Stimulated activated CD8-positive, alpha-beta memory T cell treated with anti-CD3 and anti-CD28 coated beads, Interleukin-15, amount 100 ng/mL, for 1 hour (primary cell): ENCODE measurements around the gene NKAIN2.
"Not testable (repeated sequence)": the region's sequence is repeated elsewhere in the genome, so short reads cannot be mapped to it uniquely, and the experiment has no call there.

Experiments used
- DNase-seq: peaks from one replicate; pipeline ENCODE4 v3.0.0-alpha.2; 2020; ENCODE audit warnings: low read depth

Gene NKAIN2

DNA sequence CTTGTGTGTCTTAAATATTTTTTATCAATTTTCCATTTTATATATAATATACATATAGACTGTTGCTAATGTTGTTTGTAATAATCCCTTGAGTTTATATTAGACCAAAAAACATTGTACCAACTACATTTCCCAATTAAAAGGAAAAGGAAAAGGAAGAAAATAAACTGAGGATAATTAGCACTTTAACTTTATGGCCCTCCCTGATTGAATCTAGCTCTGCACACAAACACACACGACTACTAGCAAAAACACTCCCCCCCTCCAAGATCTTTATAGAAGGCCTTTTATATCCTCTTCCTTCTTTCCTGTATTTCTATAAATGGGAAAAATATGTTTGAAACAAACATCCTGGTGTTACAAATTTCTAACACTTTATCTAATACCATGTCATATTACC lies 276.8 kb downstream of the NKAIN2 start:
- no peak for DNase-seq

DNA sequence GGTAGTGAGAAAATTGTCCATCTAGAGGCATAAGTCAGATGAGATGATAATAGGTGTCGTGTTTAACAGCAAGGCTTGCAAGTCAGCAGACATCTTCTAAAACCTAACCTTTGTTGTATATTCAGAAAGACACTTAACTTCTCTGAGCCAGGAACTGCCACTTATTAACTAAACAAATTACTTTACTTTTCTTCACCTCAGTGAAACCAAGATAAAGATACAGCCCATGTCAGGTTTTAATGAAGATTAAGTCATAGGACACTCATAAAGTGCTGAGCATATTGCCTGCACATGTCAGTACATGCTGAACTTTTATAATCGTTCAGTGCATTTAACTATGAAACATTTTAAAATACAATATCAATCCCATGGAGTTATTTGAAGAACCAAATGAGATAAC lies 286.8 kb downstream of the NKAIN2 start:
- no peak for DNase-seq

DNA sequence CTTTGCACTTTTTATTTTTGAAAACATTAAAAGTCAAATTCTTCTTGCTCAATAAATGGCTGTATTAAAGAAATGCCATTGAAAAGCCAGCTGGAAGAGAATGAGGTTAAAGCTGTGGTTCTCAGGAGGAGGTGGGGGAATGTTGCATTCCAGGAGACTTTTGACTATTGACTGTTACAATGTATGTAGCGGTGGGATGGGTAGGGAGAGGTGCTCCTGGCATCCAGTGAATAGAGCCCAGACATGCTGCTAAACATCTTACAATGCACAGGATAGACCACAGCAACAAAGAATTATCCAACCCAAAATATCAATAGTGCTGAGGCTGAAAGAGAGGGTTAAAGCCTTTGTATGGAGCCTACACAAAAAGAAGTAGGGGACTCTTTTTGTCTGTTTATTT lies 295.9 kb downstream of the NKAIN2 start:
- no peak for DNase-seq

DNA sequence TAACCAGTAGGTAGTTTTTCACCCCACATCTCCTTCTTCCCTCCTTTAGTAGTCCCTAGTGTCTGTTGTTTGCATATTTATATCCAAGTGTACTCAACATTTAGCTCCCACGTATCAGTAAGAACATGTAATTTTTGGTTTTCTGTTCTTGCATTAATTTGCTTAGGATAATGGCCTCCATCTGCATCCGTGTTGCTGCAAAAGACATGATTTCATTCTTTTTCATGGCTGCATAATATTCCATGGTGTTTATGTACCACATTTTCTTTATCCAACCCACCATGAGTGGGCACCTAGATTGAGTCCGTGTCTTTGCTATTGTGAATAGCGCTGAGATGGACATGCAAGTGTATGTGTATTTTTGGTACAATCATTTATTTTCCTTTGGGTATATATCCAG lies 306.8 kb downstream of the NKAIN2 start:
- DNase-seq = no peak

DNA sequence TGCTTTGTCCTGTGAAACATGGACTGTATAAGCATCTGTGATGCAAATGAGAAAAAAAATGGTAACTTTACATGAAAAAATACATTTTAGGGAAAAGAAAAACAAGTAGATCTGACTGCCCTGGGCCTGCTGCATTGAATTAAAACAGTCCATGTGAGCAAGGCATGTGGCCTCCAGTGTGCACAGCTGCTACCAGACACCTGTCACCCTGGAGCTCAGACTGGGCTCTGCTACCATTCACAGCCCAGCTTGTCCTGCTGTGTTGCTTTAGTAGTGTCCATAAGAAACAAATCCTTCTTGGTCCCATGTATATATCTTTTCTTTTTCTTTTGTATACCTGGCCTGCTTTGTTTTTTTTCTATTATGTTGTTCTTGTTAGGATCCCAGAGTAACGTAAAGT lies 315.9 kb downstream of the NKAIN2 start:
- DNase-seq = no peak

DNA sequence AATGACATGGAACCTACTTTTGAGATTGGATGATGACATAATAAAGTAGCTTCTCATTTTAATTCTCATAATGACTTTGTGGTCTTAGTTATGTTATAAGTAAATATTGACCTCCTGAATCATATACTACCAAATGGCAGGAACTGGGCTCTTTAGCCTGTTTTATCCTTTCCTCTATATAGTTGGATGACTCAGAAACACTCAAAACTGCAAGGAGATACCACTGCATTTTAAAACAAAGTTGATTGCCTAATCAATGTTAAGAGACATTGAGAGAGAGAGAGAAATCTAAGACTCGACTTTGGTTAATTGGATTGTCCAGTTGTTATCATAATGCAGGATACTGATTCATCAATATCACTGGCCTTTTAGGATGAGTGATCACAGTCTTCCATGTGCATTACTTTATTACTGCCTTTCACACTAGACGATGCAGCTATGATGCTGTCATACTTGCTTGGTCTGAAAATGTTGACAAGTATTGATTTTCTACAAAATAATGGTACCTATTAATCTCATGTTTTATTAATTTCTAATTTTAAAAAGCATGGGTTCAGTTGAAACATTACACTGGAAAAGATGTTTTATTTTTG lies 320.0 kb downstream of the NKAIN2 start:
- DNase-seq = no peak

DNA sequence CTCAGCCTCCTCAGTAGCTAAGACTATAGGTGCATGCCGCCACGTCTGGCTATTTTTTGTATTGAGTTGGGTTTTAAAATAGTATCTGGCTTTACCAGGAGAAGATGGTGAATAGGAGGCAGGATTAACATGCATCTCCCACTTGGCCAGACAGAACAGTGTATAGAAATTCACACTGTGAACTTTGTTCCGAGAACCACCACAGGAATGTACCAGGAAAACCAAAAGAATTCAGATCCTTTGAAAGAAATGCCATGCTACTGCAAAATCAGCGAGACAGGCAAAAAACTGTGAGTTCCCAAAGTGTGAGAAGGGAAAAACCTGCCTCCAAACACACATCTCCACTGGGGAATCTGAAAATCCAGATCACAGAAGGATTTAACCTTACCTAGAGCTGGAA lies 327.6 kb downstream of the NKAIN2 start:
- no peak for DNase-seq

DNA sequence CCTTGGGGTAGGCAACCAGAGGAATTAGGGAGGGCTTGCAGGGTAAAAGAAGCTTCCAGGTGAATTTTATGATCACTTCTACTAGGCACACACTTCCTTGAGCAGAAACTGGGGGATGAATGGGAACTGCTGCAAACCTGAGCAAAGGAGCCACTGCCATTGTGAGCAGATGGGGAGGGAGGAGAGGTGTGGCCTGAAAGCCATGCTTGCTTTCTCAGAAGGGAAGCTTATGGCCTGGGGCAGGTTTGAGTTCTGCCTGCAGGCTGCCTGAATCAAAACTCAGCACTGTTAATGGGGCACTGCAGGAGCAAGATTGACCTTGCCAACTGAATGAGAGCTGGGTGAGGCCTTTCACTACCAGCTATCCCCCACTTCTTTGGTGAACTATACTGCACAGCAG lies 328.1 kb downstream of the NKAIN2 start:
- DNase-seq = no peak

DNA sequence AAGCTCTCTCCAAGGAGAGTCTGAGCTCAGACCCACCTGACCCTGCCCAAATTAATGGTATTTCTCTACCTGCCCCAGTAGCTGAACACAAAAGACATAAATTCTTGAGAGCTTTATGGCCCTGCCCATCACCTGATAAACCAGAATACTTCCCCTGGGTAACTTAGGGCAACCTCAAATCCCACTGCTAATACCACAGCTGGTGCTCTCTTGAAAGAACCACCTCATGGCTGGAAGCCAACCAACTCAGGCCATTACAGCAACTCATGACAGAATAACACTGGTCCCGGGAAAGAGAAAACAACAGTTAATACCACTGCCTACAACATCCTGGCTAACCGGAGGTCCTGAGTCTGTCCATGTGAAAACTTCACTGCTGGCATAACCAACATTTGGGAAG lies 328.6 kb downstream of the NKAIN2 start:
- DNase-seq = no peak

DNA sequence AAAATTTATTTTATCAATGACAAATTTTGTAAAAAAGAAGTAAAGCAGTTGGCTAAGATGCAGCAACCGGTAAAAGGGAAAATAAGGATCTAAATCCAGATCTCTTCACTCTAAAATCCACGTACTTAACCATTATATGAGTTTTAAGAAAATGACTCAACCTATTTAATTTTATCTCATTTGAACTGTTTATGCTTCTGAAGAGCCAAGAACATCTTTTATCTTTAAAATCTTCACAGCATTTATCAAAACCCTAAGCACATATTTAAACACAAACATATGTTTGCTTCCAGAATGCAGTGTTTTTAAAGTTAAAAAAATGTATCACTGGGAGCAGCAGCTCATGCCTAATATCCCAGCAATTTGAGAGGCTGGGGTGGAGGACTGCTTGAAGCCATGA lies 339.2 kb downstream of the NKAIN2 start:
- DNase-seq = no peak

DNA sequence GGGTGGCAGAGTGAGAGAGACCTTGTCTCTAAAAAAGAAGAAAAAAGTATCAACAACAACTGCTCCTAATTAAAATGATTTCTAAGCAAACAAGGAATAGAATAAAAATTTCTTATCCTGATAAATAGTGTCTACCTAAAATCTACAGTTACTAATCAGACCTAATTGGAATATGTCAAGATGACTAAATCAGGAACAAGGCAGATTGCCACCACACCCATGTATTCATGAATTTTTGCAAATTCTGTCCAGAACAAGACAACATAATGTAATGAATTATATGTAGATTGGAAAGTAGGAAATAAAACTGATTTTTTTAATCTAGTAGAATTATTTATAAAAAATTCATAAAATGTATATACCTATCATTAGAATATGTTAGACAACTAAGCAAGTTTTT lies 339.8 kb downstream of the NKAIN2 start:
- no peak for DNase-seq

DNA sequence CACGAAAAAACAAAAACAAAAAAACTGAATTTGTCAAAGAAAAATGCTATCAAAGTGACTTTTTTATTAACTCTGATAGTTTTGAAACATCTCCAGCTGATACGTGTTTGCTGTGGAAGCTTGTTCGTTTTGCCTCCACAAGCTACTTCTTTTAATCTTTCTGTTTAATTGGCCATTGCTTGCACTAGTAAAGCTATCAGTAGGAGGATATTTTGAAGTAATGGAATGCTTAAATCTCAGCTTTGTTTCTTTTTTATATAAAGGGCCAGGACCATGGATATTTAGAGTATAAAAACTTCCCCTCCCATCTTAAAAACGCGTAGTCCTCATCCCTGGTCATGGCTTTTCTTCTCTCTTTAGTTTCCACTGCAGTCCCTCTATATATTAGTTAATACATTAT lies 344.0 kb downstream of the NKAIN2 start:
- DNase-seq = no peak

DNA sequence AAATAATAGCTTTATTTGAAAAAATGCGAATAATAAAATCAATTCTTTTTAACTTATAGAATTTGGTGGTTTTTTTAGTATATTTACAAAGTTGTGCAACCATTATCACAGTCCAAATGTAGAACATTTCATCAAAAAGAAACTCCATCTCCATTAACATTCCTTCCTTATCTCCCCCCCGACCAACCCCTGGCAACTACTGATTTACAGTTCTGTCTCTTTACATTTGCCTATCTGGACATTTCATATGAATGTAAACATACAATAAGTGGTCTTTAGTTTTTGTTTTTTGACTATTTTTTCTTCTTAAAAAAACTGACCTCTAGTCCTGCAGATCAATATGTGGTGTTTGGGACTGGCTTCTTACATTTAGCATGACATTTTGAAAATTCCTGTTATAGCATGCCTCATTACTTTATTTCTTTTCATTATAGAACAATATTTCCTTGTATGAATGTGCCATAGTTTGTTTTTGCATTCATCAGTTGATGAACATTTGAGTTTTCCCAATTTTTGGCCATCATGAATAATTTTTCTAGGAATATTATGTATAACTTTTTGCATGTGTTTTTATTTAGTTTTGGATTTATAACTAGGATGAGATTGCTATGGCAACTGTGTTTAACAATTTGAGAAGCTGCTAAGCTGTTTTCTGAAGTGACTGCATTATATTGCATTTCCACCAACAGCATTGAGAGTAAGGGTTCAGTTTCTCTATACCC lies 344.7 kb downstream of the NKAIN2 start:
- no peak for DNase-seq

DNA sequence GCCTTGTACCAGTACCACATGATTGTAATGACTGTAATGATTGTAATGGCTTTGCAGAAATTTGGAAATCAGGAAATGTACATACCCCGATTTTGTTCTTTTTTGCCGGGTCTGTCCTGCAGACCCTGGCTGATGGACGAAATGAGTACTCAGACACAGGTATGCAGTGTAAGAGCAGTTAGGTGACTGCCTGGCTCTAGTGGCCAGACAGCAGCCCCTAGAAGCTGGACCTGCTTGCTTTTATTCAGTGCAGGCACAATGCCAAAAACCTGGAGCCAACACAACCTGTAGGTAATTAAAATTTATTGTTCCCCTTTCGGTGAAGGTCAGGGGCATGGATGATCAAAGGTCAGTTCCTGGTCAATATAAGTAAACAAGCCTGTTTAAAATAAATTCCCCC lies 346.0 kb downstream of the NKAIN2 start:
- no peak for DNase-seq

DNA sequence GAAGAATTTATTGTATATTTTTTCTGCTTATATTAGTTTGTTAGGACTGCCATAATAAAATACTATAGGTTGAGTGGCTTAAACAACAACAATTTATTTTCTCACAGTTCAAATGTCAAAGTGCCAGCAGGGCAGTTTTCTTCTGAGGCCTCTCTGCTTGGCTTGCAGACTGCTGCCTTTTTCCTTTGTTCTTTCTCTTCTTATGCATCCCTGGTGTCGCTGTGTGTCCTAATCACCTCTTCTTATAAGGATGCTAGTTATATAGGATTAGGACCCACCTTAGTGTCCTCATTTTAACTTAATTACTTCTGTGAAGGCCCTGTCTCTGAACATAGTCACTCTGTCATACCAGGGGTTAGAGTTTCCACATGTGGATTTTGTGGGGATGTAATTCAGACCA lies 354.4 kb downstream of the NKAIN2 start:
- no peak for DNase-seq

DNA sequence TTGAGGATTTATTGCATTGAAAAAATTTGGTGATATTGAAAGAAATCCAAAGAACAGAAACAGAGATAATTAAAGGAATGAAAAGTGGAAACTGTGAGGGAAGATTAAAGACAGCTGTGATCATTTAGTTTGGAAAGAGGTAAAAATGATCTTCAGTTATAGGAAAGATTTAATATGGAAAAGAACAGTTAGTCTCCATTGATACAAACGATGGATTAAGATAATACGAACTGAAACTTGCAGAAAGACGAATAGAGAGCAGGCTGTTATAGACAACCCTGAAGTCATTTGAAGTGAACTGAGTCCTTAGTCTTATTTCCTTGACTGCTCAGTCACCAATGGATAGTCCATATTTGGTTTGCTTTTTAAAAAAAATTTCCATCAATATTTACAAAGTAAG lies 360.0 kb downstream of the NKAIN2 start:
- no peak for DNase-seq

DNA sequence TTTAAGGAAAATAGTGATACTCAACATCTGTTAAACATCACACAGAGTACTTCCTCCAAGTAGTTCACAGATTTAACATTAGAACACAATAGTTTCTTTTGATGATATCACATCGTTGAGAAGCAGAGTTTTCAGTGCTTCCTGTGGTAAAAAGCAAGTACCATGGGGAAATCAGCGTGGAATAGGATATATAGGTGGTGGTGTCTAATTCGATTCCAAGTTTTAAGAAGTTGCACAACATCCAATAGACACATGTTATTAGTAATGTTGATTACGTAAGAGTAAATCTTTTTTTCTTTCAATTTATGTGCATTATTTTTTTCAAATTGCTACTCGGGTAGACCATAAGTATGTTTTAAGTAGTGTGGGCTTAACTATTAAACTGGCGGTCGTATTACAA lies 360.7 kb downstream of the NKAIN2 start:
- DNase-seq = no peak

DNA sequence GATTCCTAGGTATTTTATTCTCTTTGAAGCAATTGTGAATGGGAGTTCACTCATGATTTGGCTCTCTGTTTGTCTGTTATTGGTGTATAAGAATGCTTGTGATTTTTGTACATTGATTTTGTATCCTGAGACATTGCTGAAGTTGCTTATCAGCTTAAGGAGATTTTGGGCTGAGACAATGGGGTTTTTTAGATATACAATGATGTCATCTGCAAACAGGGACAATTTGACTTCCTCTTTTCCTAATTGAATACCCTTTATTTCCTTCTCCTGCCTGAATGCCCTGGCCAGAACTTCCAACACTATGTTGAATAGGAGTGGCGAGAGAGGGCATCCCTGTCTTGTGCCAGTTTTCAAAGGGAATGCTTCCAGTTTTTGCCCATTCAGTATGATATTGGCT lies 363.6 kb downstream of the NKAIN2 start:
- DNase-seq = not testable (repeated sequence)

DNA sequence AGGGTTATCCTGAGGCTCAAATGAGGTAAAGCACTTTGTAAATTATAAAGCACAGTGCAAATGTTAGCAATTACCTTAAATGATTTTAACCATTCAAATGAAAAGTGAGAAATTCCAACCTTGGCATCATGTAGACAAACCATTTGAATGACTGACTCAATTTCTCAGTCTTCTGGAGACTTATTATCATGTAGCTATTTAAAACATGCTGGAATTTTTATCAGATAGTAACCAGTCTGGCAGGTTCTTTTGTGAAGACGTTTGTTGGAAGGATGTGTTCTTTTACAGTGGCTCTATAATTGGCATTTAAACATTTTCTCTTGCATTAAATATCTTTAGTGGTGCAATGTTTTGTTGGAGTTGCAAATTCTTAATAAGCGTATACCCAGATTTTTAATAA lies 386.6 kb downstream of the NKAIN2 start:
- DNase-seq = no peak

DNA sequence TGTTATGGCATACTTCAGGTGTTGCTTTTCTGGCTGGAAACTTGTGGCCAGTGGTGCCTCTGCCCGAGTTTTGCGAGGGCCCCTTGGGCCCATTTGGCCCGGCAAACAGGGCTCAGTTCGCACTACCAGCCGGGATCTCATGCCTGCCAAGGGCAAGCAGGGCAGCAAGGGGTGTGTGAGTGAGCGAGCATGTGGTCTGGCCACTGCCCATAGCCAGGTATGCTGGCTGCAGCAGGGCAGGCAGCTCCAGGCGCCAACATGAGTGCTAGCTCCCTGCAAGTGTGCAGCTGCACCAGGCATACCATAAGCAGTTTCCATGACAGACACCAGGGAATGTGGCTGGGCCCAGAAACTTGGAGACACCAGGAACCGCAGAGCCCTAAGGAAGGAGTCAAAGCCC lies 389.5 kb downstream of the NKAIN2 start:
- no peak for DNase-seq

DNA sequence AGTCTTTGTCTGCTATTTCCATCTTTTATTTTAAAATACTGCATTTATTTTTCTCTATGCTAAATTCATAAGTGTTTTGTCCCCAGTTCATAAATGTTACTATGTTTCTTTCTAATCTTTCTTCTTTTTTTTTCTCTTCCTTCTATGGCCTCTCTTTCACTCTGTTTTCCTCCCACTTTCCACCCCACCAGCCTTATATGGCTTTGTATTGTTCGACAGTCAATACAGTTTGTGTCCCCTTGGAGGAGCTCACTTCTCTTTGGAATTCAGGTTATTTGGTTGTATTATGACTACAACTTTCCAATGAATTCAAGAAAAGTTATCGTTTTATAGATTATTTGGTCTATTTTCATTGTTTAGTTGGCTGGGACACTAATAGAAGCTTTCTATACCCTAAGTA lies 393.5 kb downstream of the NKAIN2 start:
- no peak for DNase-seq

DNA sequence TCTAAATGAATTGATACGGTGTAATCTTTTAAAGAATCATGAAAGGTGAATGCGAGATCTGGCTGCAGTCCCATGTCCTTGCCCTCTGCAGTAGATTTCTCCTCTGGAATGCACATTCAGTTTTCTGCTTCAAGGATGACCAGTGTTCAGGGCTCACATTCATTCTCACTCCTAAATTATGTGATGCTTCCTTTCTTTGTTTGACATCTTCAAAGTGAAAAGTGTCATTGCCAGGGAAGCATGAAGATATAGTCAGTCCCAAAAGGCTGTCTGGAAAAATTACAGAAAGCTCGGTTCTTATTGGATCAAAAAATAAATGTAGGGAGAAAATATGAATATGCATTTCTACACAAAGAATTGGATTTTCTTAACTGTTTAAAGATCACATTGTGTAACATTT lies 395.6 kb downstream of the NKAIN2 start:
- DNase-seq = no peak

DNA sequence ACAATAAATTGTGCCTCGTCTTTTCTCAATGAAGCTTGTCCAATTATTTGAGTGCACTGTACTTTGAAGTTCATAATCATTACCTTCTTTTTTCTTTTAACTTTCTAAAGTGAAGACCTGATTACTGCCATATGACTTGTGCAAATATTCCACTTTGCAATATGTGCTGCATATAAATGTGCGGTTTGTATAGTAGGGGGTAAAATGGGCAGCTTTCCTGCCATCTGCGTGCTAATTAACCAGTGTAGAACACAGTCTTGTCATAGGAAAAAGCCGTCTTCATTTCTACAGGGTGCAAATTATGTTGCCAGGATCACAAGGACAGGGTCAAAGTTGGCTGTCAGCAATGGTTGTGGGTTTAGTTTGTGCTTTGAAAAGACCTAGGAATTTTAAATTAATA lies 397.0 kb downstream of the NKAIN2 start:
- no peak for DNase-seq

DNA sequence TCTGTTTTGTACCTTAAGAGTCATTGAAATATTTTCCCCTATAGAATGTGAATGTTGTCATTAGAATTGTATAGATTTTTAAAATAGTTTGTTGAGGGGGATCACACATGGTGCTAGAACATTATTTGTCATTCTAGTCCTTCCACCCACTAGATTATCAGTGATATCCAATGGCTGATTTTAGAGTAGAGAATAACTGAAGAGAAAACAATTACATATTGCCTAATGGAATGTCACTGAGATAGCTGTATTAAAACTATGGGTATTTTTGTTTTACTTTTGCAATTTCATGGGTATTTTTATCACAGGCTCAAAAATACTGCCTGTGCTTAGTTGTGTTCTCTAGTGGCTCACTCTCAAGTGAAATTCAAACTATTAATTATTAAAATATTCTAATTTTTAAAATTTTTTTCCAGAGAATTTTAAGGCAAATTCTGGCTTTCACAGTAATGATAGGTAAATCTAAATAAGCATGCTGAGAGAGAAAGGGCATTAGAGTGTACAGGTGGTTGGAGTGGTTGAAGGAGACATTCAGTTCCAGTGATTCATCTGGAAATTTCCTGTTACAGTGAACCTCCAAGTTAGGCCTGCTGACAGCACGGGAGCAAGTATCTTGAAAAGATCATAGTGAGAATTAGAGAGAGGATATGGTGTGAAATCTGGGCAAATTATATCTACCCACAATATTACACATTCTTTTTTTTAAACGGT lies 399.6 kb downstream of the NKAIN2 start:
- DNase-seq = no peak
